Thyroid gland (tissue), 4 donors: ENCODE data around the gene TGM1.

Experiments used
- POLR2A ChIP-seq, 2 donors: fragments of 450-650 bp; IDR thresholded peaks; one replicate each; pipeline ENCODE4 v1.6.1; 2017; ENCODE audit warnings: antibody characterized with exemption in 2 of 2, mild to moderate bottlenecking in 2 of 2, moderate library complexity in 1 of 2
- TF ChIP-seq, protein P1 (sequence below), 6 experiments: fragments of 200-600 bp in 3 of 6; fragments of 450-650 bp in 3 of 6; sonication (generic) in 3 of 6; IDR thresholded peaks; one replicate each; pipeline ENCODE4 v1.5.1; 2016 to 2019; ENCODE audit warnings: antibody characterized with exemption in 6 of 6, mild to moderate bottlenecking in 2 of 6, inconsistent platforms in 1 of 6, moderate library complexity in 1 of 6

DNA sequence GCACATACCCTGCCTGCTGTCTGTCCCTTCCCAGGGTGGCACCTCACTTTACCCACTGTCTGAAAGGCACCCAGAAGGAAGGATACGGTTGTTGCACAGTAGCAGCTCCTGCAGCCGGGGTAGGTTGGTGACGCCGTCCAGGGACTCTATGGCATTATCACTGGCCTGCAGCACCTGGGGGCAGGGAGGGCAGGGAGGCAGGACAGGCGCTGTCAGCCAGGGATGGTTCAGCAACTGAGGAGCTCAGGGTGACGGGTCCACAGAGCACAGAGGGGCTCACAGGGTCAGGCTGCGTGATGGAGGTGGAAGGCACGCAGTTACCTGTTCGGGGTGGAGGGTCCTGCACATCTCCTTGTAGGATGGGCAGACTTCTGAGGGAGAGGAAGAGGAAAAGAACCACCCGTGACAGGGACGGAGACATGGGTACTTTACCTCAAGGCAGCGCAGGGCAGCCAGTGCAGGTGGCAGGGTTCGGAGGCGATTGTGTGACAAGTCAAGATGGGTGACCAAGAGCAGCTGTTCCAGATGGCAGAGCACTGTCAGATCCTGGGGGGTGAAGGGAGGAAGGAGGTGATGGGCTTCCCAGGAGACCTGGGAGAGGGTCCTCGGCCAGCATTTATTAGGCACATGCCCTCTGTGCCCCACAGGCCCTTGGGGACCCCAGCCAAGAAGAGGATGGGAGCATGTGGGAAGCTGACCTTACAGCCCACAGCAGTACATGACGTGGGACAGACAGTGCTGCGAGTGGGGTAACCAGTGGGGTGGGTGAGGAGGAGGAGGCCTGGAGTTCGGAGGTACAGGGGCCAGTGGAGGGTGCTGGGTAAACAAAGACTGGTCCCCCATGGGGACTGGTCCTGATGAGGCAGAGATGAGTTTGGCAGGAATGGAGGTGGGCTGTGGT, 3.6 kb upstream of the TGM1 start:
- TF ChIP-seq, protein P1, sequence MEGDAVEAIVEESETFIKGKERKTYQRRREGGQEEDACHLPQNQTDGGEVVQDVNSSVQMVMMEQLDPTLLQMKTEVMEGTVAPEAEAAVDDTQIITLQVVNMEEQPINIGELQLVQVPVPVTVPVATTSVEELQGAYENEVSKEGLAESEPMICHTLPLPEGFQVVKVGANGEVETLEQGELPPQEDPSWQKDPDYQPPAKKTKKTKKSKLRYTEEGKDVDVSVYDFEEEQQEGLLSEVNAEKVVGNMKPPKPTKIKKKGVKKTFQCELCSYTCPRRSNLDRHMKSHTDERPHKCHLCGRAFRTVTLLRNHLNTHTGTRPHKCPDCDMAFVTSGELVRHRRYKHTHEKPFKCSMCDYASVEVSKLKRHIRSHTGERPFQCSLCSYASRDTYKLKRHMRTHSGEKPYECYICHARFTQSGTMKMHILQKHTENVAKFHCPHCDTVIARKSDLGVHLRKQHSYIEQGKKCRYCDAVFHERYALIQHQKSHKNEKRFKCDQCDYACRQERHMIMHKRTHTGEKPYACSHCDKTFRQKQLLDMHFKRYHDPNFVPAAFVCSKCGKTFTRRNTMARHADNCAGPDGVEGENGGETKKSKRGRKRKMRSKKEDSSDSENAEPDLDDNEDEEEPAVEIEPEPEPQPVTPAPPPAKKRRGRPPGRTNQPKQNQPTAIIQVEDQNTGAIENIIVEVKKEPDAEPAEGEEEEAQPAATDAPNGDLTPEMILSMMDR (IDR thresholded peaks at IDR 0.05), result no peak
- TF ChIP-seq POLR2A (IDR thresholded peaks at IDR 0.05), result no peak
